GM23248 (cell line): Measurements from ENCODE around the gene GFM1.

Source experiments
- EZH2 ChIP-seq: fragments of 200-600 bp; sonication (generic); IDR thresholded peaks from 2 replicates; pipeline ENCODE4 v1.6.1; 2018; ENCODE audit warnings: antibody characterized with exemption, mild to moderate bottlenecking; ENCODE audit not compliant: insufficient read depth, poor library complexity, severe bottlenecking
- EZH2phosphoT487 ChIP-seq: fragments of 200-600 bp; sonication (generic); IDR thresholded peaks from 2 replicates; pipeline ENCODE4 v1.6.1; 2018; ENCODE audit warnings: antibody characterized with exemption, moderate library complexity, mild to moderate bottlenecking, low read depth; ENCODE audit not compliant: insufficient read depth

DNA sequence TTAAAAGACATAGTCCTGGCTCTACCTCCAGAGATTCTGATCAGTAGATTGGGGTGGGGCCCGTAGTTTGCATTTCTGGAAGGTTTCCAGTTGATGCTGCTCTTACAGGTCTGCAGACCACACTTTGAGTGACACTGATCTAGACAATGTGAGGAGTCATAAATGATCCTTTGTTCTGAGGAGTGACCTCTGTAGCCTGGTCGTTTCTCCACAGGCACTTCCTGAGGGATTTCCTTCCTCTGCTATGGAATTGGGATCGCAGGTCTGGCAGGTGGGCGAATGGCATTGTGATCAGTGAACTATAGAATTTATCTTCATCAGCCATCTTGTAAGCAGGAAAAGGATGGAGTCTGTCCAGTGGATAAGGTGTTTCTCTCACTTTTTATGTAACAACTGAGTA, 5.5 kb downstream of the GFM1 start:
- TF ChIP-seq EZH2 (no peak), EZH2phosphoT487 (no peak)
